K562 (cell line): Measurements from ENCODE around the gene ANKRD13A. TPM values are rescaled to one million over a fixed set of nuclear protein-coding genes. Genes with fewer than 3 reads are reported as not detected.

ENCODE experiments used
- ATAC-seq: fragments of 200-7000 bp; cut with Tn5 transposase; 3 replicates; pipeline ENCODE4 v1.9.1; 2020; ENCODE audit warnings: moderate library complexity
- BruUV-seq: library from RNA; stranded (reverse); fragments of 400-500 nt; replicated peaks from 2 replicates; lab custom pipeline; 2021; lab: Mats Ljungman, UMichigan
- CTCF ChIA-PET: fragments of 300-600 bp; formaldehyde crosslinking; extraction: SDS; loops from one replicate; lab custom pipeline; 2021; ENCODE audit warnings: low intra/inter-chr PET ratio; lab: Yijun Ruan, JAX
- POLR2A ChIA-PET: fragments of 300-600, 350-650 bp; sonication (Branson Sonifier 250); formaldehyde crosslinking; extraction: SDS; loops from one replicate; lab custom pipeline; 2021; ENCODE audit warnings: antibody characterized with exemption, inconsistent platforms; lab: Yijun Ruan, JAX
- DNase-seq, 4 experiments: peaks; one replicate each; pipeline versions ENCODE4 v3.0.0 to v3.0.0-alpha.2; 2011 to 2018; ENCODE audit warnings: low spot score in 3 of 4, mixed read lengths in 3 of 4; ENCODE audit errors: extremely low read depth in 1 of 4
- FAIRE-seq: peaks from 2 replicates; lab custom pipeline; 2011; peaks lifted over from hg19 to GRCh38; lab: Jason Lieb, UNC
- H2AFZ ChIP-seq: 2 replicates; pipeline ENCODE4 v1.6.0; 2011; ENCODE audit warnings: low read depth, low read length, control low read depth, inconsistent platforms
- H3K27ac ChIP-seq: fragments of 200-600 bp; 3 replicates; pipeline ENCODE4 v1.8.0; 2011; ENCODE audit warnings: low read depth, mild to moderate bottlenecking, control low read depth, inconsistent platforms, low read length, moderate library complexity, mixed read lengths; ENCODE audit errors: extremely low read depth
- H3K27me3 ChIP-seq, 2 experiments: fragments of 300-600 bp in 1 of 2; 2 replicates in 1 of 2; 3 replicates in 1 of 2; pipeline versions ENCODE4 v1.6.0 to v1.8.0; 2011; ENCODE audit warnings: inconsistent platforms in 2 of 2, low read length in 2 of 2, mild to moderate bottlenecking in 1 of 2, mixed read lengths in 1 of 2, moderate library complexity in 1 of 2; ENCODE audit not compliant: control insufficient read depth in 2 of 2, insufficient read depth in 2 of 2
- H3K36me3 ChIP-seq: fragments of 300-600 bp; 3 replicates; pipeline ENCODE4 v1.8.0; 2011; ENCODE audit warnings: mild to moderate bottlenecking, low read length, inconsistent platforms; ENCODE audit not compliant: control insufficient read depth, insufficient read depth
- H3K4me1 ChIP-seq, 2 experiments: fragments of 200-600 bp in 1 of 2; replicated peaks in 1 of 2; 2 replicates in 1 of 2; 3 replicates in 1 of 2; pipeline versions ENCODE4 v1.5.1 to v1.8.0; 2011; ENCODE audit warnings: inconsistent platforms in 2 of 2, low read length in 2 of 2, mild to moderate bottlenecking in 1 of 2, mixed read lengths in 1 of 2, moderate library complexity in 1 of 2; ENCODE audit not compliant: control insufficient read depth in 2 of 2, insufficient read depth in 2 of 2
- H3K4me2 ChIP-seq: 2 replicates; pipeline ENCODE4 v1.6.1; 2011; ENCODE audit warnings: low read length, control low read depth, inconsistent platforms, mixed read lengths; ENCODE audit not compliant: insufficient read depth
- H3K4me3 ChIP-seq: fragments of 200-600 bp; sonication (generic), shearing (Covaris generic); 2 replicates; pipeline ENCODE4 v1.5.1; 2016; ENCODE audit warnings: control low read depth, inconsistent platforms
- H3K79me2 ChIP-seq: fragments of 200-600 bp; 3 replicates; pipeline ENCODE4 v1.8.0; 2011; ENCODE audit warnings: low read length, inconsistent platforms; ENCODE audit not compliant: control insufficient read depth, insufficient read depth
- H3K9ac ChIP-seq, 2 experiments: 2 replicates each; pipeline versions ENCODE4 v1.6.0 to v1.6.1; 2011; ENCODE audit warnings: low read depth in 2 of 2, low read length in 2 of 2, control low read depth in 1 of 2, inconsistent platforms in 1 of 2, mild to moderate bottlenecking in 1 of 2, mixed read lengths in 1 of 2; ENCODE audit not compliant: insufficient read depth in 1 of 2
- H3K9me1 ChIP-seq: one replicate; pipeline ENCODE4 v1.6.0; 2011; ENCODE audit warnings: inconsistent platforms, mild to moderate bottlenecking, low read length, moderate library complexity; ENCODE audit not compliant: control insufficient read depth, insufficient read depth
- H3K9me3 ChIP-seq: replicated peaks from 2 replicates; pipeline ENCODE4 v1.5.1; 2011; ENCODE audit warnings: low read depth, low read length, inconsistent platforms; ENCODE audit not compliant: control insufficient read depth, insufficient read depth
- H4K20me1 ChIP-seq: replicated peaks from 2 replicates; pipeline ENCODE4 v1.6.1; 2011; ENCODE audit warnings: low read length, inconsistent platforms, mixed read lengths; ENCODE audit not compliant: control insufficient read depth, insufficient read depth
- ATF1 ChIP-seq, 2 experiments: fragments of 450-650 bp in 1 of 2; IDR thresholded peaks; 2 replicates each; pipeline ENCODE4 v1.6.1; 2016; ENCODE audit warnings: missing compliant biosample characterization in 1 of 2, missing genetic modification characterization in 1 of 2
- CSDE1 ChIP-seq, 2 experiments: fragments of 450-650 bp; IDR thresholded peaks; 2 replicates each; pipeline ENCODE4 v1.6.1; 2016; ENCODE audit warnings: mild to moderate bottlenecking in 1 of 2
- HMBOX1 ChIP-seq: sonication (generic); IDR thresholded peaks from 2 replicates; pipeline ENCODE4 v1.6.1; 2016
- LCOR ChIP-seq: sonication (generic); formaldehyde crosslinking; IDR thresholded peaks from 2 replicates; pipeline ENCODE4 v1.8.0; 2022; ENCODE audit warnings: mild to moderate bottlenecking, missing genetic modification reagents
- MLLT1 ChIP-seq, 2 experiments: fragments of 450-650 bp; IDR thresholded peaks; 2 replicates each; pipeline ENCODE4 v1.6.1; 2016
- NFE2 ChIP-seq: IDR thresholded peaks from 2 replicates; pipeline ENCODE4 v1.6.1; 2014; ENCODE audit warnings: antibody characterized with exemption, low read depth
- NFIC ChIP-seq: fragments of 450-650 bp; IDR thresholded peaks from 2 replicates; pipeline ENCODE4 v1.6.1; 2017; ENCODE audit warnings: mild to moderate bottlenecking, inconsistent platforms
- NFIX ChIP-seq: fragments of 250-450 bp; sonication (Bioruptor Pico); IDR thresholded peaks from 2 replicates; pipeline ENCODE4 v1.4.0; 2020; ENCODE audit warnings: low read depth, mild to moderate bottlenecking, moderate library complexity
- PYGO2 ChIP-seq: fragments of 450-650 bp; IDR thresholded peaks from 2 replicates; pipeline ENCODE4 v1.6.1; 2016; ENCODE audit warnings: mild to moderate bottlenecking, missing genetic modification characterization, moderate library complexity, missing compliant biosample characterization
- RB1 ChIP-seq: fragments of 450-650 bp; IDR thresholded peaks from 2 replicates; pipeline ENCODE4 v1.6.1; 2017; ENCODE audit warnings: low read depth, mild to moderate bottlenecking
- SMARCA5 ChIP-seq: fragments of 450-650 bp; IDR thresholded peaks from 2 replicates; pipeline ENCODE4 v1.6.1; 2016
- TAF1 ChIP-seq: IDR thresholded peaks from 2 replicates; pipeline ENCODE4 v1.6.1; 2011; ENCODE audit warnings: mild to moderate bottlenecking, low read length, moderate library complexity; ENCODE audit not compliant: insufficient read depth, control insufficient read depth, severe bottlenecking; ENCODE audit errors: extremely low read depth
- TCF7 ChIP-seq: sonication (generic); IDR thresholded peaks from 2 replicates; pipeline ENCODE4 v1.6.1; 2016; ENCODE audit warnings: antibody characterized with exemption, borderline replicate concordance
- ZBTB7A ChIP-seq: IDR thresholded peaks from 2 replicates; pipeline ENCODE4 v1.6.1; 2011; ENCODE audit warnings: low read depth, mild to moderate bottlenecking, low read length, moderate library complexity, borderline replicate concordance; ENCODE audit not compliant: control insufficient read depth
- ZEB2 ChIP-seq: fragments of 450-650 bp; IDR thresholded peaks from 2 replicates; pipeline ENCODE4 v1.6.1; 2016
- ZNF175 ChIP-seq: fragments of 200-800 bp; sonication (Bioruptor generic); IDR thresholded peaks from 2 replicates; pipeline ENCODE4 v1.6.1; 2016; ENCODE audit warnings: low read depth, mild to moderate bottlenecking, missing genetic modification characterization, missing compliant biosample characterization
- WGBS: fragments of 100-300 bp; shearing (Covaris generic); methylation state at CpG from one replicate; pipeline ENCODE4 v1.1.6; 2016; ENCODE audit warnings: low coverage, mixed read lengths; ENCODE audit not compliant: insufficient coverage; ENCODE audit errors: missing lambda C conversion rate; 5-methylcytosine and 5-hydroxymethylcytosine counted together
- in situ Hi-C: fragments of 300-500 bp; cut with MboI; formaldehyde crosslinking; loops from 4 replicates; pipeline ENCODE4 v1.15.0; 2018; ENCODE audit warnings: inconsistent platforms, mixed read lengths
- intact Hi-C: fragments of 100-400 bp; cut with micrococcal nuclease; formaldehyde crosslinking; loops from 2 replicates; pipeline ENCODE4 v1.14.2; 2022
- polyA plus RNA-seq, 8 experiments: library from polyadenylated mRNA; depleted of rRNA in 4 of 8; stranded (reverse) in 5 of 8; unstranded in 3 of 8; fragments of >200 nt; fragmentation: Nextera tagmentation in 2 of 8; fragmentation: Illumina TruSeq in 1 of 8; extraction: Ambion mirVana in 2 of 8; extraction: Trizol in 1 of 8; gene quantifications; 2 replicates each; pipeline versions ENCODE4 v1.2.1 to v1.2.3, GENCODE V29; 2011 to 2014; ENCODE audit warnings: inconsistent platforms in 1 of 8, missing spikeins in 1 of 8
- total RNA-seq, 7 experiments: library from RNA; depleted of rRNA in 6 of 7; stranded (reverse); fragments of >200 nt in 6 of 7; fragmentation: Illumina TruSeq in 2 of 7; extraction: Trizol in 2 of 7; gene quantifications; 2 replicates each; pipeline versions ENCODE4 v1.2.1 to v1.2.3, GENCODE V29; 2011 to 2021; ENCODE audit warnings: low replicate concordance in 1 of 7

Gene ANKRD13A
- total and polyA plus RNA-seq, 9 of the 15 experiments (the other 6 are each of a cell fraction or from before 2014, with no cell fraction given), result 5.0 to 55.0 (median 41.5) TPM

DNA sequence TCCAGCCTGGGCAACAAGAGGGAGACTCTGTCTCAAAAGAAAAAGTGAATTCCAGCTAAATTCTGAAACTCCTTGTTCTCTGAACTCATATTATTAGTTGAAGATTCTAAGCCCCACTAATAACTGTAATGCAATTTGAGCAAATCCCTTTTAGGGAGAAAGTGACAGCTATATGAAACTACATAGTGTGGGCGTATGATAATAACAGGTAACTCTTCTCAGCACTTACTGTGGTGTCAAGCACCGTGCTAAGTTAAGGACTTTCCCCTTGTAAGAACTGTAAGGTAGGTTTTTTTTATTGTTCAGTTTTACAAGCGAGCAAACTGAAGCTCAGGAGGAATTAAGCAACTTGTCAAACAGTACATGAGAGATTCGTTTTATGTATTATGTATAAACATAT is 5.4 kb downstream of the ANKRD13A start:
- BruUV-seq, result no TSS peak
- no peak for FAIRE-seq
- peaks cover 8% of the 10 kb centered on the region for H3K36me3 ChIP-seq
- ATAC-seq, result no peak
- no peaks in the 10 kb centered on the region for H3K9me1 ChIP-seq
- no peaks in the 10 kb centered on the region for H3K27me3 ChIP-seq
- no peak overlapping the region for H3K4me3 ChIP-seq
- no peak for TF ChIP-seq CSDE1 (IDR thresholded peaks at IDR 0.05)
- TF ChIP-seq RB1, result no peak
- no peak for TF ChIP-seq ZEB2
- TF ChIP-seq TCF7, result no peak
- no peak for TF ChIP-seq ATF1 (CRISPR knock-in tag; IDR thresholded peaks at IDR 0.05)
- no peak for TF ChIP-seq ATF1 (tag; IDR thresholded peaks at IDR 0.05)
- no peak for TF ChIP-seq HMBOX1
- TF ChIP-seq MLLT1 (IDR thresholded peaks at IDR 0.05), result no peak
- TF ChIP-seq NFIX, result no peak
- no peak for TF ChIP-seq ZNF175
- TF ChIP-seq ZBTB7A, result no peak
- no peak for TF ChIP-seq SMARCA5
- no peak for TF ChIP-seq NFIC
- no peak for TF ChIP-seq NFE2
- TF ChIP-seq LCOR, result no peak
- TF ChIP-seq PYGO2, result no peak
- TF ChIP-seq TAF1, result no peak
- 69% methylated on average over 4 of the region's 4 CpGs for WGBS
- H3K27ac ChIP-seq, result no peak overlapping the region
- H3K9me3 ChIP-seq, result no peaks in the 10 kb centered on the region
- intact Hi-C loops, result no loop called here
- no peak overlapping the region for H3K4me2 ChIP-seq
- ChIA-PET POLR2A (interaction anchor here (0.6 to 1.2 kb wide), 4 partner anchors 8 to 276 kb away, joined by 3 to 4 read pairs (median 4); no protein-coding TSS in a partner anchor), CTCF (interaction anchor here (0.5 kb wide), 1 partner anchor 1549 kb away, joined by 4 read pairs; no protein-coding TSS in a partner anchor)
- peaks cover 6 to 10% of the 10 kb centered on the region in 2 experiments; a peak in 3 of 5 replicates for H3K4me1 ChIP-seq
- no peaks in the 10 kb centered on the region for H4K20me1 ChIP-seq
- DNase-seq, result no peak
- H2AFZ ChIP-seq, result no peak overlapping the region
- no peak overlapping the region for H3K9ac ChIP-seq
- H3K79me2 ChIP-seq, result peaks cover 34% of the 10 kb centered on the region
- in situ Hi-C loops, result no loop called here
